Fibroblast of villous mesenchyme (primary cell): ENCODE data around the gene PHLDB3. TPM values are rescaled to one million over a fixed set of nuclear protein-coding genes. Genes with fewer than 3 reads are reported as not detected.
A peak's percentile ranks its signal among the peaks of the same experiment; 100 is the strongest.

Source experiments
- DNase-seq: peaks from one replicate; pipeline ENCODE4 v3.0.0-alpha.2; 2010; ENCODE audit warnings: low read depth
- H3K4me3 ChIP-seq: 2 replicates; pipeline ENCODE4 v1.5.1; 2011; ENCODE audit warnings: low read depth, mild to moderate bottlenecking, low read length
- total RNA-seq: library from RNA; depleted of rRNA; stranded (reverse); fragments of >200 nt; gene quantifications from 2 replicates; pipeline ENCODE4 v1.2.3, GENCODE V29; 2012
- TF ChIP-seq, protein P1 (sequence below): IDR thresholded peaks from 2 replicates; pipeline ENCODE4 v1.5.1; 2012; ENCODE audit warnings: low read depth, mild to moderate bottlenecking, low read length; ENCODE audit not compliant: insufficient read depth

PHLDB3 gene
- total RNA-seq, 1 donor = 13.4 TPM

DNA sequence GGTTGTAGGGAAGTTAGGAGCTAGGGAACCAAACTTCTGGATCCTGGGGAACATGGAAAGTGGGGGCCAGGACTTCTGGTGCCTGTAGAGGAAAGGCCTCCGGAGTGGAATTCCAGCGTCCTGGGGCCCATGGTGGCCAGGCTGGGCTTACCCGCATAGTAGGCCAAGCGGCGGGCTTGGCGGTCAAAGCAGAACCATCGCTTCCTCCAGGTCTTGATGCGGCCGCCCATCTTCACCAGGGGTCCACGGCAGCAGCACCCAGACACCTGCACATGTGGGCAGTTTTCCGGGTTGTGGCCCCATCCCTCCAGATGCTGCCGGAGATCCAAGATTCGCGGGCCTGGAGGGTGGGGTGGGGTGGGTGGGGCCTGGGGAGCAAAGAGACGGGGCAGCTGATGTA lies 25.3 kb downstream of the PHLDB3 start:
- TF ChIP-seq, protein P1, sequence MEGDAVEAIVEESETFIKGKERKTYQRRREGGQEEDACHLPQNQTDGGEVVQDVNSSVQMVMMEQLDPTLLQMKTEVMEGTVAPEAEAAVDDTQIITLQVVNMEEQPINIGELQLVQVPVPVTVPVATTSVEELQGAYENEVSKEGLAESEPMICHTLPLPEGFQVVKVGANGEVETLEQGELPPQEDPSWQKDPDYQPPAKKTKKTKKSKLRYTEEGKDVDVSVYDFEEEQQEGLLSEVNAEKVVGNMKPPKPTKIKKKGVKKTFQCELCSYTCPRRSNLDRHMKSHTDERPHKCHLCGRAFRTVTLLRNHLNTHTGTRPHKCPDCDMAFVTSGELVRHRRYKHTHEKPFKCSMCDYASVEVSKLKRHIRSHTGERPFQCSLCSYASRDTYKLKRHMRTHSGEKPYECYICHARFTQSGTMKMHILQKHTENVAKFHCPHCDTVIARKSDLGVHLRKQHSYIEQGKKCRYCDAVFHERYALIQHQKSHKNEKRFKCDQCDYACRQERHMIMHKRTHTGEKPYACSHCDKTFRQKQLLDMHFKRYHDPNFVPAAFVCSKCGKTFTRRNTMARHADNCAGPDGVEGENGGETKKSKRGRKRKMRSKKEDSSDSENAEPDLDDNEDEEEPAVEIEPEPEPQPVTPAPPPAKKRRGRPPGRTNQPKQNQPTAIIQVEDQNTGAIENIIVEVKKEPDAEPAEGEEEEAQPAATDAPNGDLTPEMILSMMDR = no peak
- no peak overlapping the region for H3K4me3 ChIP-seq
- DNase-seq = no peak

DNA sequence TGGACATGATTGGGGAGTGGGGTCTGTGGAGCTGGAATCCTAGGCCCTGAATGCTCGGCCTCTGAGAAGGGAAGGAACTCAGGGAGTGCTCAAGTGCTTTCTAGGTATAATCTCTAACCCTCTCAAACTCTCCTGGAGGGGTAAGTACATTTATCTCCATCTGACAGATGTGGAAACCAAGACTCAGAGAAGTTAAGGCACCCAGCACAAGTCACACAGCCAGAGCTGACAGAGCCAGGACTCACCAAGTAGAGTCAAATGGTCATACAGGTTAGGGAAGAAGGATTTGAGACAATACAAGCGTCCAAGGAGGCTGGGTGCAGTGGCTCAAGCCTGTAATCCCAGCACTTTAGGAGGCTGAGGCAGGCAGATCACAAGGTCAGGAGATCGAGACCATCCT lies 26.2 kb downstream of the PHLDB3 start:
- DNase-seq = no peak
- no peak overlapping the region for H3K4me3 ChIP-seq
- TF ChIP-seq, protein P1 = no peak

DNA sequence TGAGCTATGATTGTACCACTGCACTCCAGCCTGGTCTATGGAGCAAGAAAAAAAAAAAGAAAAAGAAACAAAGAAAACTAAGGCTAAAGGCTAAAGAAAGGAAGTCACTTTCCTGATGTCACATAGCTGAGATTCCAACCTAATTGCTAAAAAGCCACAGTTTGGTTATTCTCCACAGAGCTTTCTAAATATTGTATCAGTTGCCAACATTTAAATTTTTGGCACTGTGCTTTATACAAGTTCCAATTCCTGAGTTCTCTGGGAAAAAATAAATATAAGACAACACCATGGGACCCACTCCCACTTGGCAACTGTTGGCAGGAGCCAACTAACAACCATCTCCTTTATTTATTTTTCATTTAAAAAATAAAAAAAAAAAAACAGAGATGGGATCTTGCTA lies 27.9 kb downstream of the PHLDB3 start:
- DNase-seq = peak; percentile 75

DNA sequence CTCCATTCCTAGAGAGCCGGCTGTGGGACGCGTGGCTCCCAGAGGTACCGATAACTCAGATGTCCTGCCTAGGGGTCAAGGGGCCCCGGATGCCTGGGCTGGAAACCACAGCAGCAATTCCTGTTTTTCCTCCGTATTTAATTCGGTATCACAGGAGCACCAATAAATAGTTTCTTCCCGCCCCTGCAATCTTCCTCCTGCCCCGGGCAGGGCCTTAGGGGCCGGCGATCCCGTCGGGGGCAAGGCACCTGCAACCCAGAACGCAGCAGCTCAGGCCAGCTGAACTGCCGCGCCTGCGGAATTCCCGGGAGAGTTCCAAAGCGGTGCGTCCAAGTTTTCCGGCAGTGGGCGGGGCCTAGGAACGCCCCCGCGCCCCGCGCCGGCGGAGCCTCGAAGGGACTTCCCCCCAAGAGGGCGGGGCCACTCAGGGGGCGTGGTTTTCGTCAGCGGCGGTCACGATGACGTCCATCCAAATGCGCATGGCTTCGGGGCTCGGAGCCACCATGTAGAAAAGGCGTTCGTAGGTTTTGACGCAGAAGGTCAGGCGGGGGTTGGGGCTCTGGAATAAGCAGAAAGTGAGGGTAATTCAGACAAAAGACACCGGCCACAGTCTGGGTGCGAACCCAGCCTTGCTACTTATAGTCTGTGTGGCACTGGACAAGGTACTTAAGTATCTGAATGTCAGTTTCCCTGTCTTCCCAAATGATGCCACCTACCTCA lies 29.4 kb downstream of the PHLDB3 start:
- TF ChIP-seq, protein P1 = no peak
- peak overlapping the region; percentile 42 for H3K4me3 ChIP-seq

More for the DNA sequence above, 27.9 kb downstream of the PHLDB3 start:
- TF ChIP-seq, protein P1 = no peak
- H3K4me3 ChIP-seq = no peak overlapping the region

DNA sequence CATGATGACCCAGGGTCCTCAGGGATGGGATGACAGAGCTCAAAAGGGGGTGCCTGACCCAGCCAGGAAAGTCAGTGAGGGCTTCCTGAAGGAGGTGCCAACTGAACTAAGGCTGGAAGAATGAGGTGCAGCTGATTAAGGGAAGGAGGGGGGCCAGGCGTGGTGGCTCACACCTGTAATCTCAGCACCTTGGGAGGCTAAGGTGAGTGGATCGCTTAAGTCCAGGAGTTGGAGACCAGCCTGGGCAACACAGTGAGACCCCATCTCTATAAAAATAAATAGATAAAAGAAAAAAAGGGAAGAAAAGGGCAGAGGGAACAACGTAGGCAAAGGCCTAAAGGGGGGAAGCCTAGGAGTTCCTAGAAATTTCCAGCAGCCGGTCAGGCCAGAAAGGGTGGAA lies 30.1 kb downstream of the PHLDB3 start:
- TF ChIP-seq, protein P1 = no peak
- no peak overlapping the region for H3K4me3 ChIP-seq
- DNase-seq = no peak

More for the DNA sequence above, 29.4 kb downstream of the PHLDB3 start:
- DNase-seq = peak; percentile 95

DNA sequence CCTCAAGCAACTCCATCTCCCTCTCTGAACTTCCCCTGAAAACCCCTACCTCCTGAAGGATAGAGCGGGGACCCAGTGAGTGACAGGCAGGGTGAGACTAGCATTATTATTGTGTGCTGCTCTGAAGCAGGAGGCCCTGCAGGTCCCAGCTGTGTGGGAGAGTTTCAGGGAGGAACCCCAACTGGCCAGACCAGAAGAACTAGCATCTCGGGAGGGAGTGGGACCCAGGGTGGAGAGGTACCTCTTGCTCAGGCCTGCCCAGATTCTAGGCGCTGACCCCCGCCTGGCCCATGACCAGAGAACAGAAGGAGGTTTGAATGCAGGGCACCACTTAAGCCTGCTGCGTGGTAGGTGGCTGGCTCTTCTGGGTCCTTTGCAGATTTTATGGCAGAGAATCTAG lies 33.5 kb downstream of the PHLDB3 start:
- no peak overlapping the region for H3K4me3 ChIP-seq
- DNase-seq = no peak
- TF ChIP-seq, protein P1 = no peak

DNA sequence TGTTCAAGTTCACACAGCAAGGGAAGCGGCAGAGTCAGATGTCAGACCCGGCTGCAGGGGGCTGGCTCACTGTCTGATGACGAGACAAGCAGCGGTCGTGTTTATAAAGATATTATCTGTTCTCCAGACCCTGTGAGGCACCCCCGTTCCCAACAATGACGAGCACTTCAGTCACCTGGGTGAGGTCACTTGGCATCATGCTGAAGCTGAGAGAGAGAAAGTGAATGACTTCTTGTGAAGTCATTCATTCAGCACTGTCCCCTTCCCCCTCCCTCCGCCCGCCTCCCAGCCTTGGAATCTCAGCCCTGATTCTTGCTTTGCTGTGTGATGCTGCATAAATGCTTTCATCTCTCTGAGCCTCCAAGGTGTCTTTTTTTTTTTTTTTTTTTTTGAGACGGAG lies 34.3 kb downstream of the PHLDB3 start:
- peak; percentile 49 for DNase-seq
- TF ChIP-seq, protein P1 = no peak
- H3K4me3 ChIP-seq = no peak overlapping the region
